Amygdala (tissue), 56 donors: ENCODE data around the gene CARMIL1.

ENCODE experiments used
- DNase-seq, 56 donors: peaks; one replicate each; lab custom pipeline; 2025; lab: John Stamatoyannopoulos, UW

The CARMIL1 gene

GRCh38 chr6:25278914-25279747 lies at the start of gene CARMIL1:
Gene CARMIL1 (plus strand): TSS chr6:25279374. CDS start chr6:25279796, 422 bp downstream.
- DNase-seq = peak in 51 of 56 donors; percentile 15 to 83 (median 52)

- DNase-seq = no peak
Measured at GRCh38 chr6:25229671-25230321, 49.4 kb upstream of the CARMIL1 start.

- DNase-seq = peak in 6 of 56 donors; percentile 1 to 23 (median 6)
Measured at GRCh38 chr6:25232479-25232878, 46.7 kb upstream of the CARMIL1 start.

- no peak for DNase-seq
Measured at GRCh38 chr6:25233226-25233625, 45.9 kb upstream of the CARMIL1 start.

GRCh38 chr6:25237579-25237978 lies 41.6 kb upstream of the CARMIL1 start:
- no peak for DNase-seq

GRCh38 chr6:25239059-25239458 lies 40.1 kb upstream of the CARMIL1 start:
- no peak for DNase-seq

- DNase-seq = no peak
Measured at GRCh38 chr6:25239498-25239897, 39.7 kb upstream of the CARMIL1 start.

- DNase-seq = no peak
Measured at GRCh38 chr6:25242567-25242966, 36.6 kb upstream of the CARMIL1 start.

GRCh38 chr6:25244865-25245264 lies 34.3 kb upstream of the CARMIL1 start:
- DNase-seq = no peak

GRCh38 chr6:25248123-25248522 lies 31.1 kb upstream of the CARMIL1 start:
- DNase-seq = no peak

GRCh38 chr6:25249133-25249532 lies 30.0 kb upstream of the CARMIL1 start:
- DNase-seq = no peak

- DNase-seq = no peak
Measured at GRCh38 chr6:25250878-25251277, 28.3 kb upstream of the CARMIL1 start.

- no peak for DNase-seq
Measured at GRCh38 chr6:25251426-25251825, 27.7 kb upstream of the CARMIL1 start.

GRCh38 chr6:25253351-25253750 lies 25.8 kb upstream of the CARMIL1 start:
- DNase-seq = no peak

GRCh38 chr6:25254671-25255070 lies 24.5 kb upstream of the CARMIL1 start:
- DNase-seq = no peak

- no peak for DNase-seq
Measured at GRCh38 chr6:25257686-25258348, 21.4 kb upstream of the CARMIL1 start.

GRCh38 chr6:25259756-25260155 lies 19.4 kb upstream of the CARMIL1 start:
- DNase-seq = no peak

GRCh38 chr6:25263657-25264056 lies 15.5 kb upstream of the CARMIL1 start:
- no peak for DNase-seq

GRCh38 chr6:25266456-25267100 lies 12.6 kb upstream of the CARMIL1 start:
- DNase-seq = no peak

GRCh38 chr6:25267662-25268061 lies 11.5 kb upstream of the CARMIL1 start:
- DNase-seq = no peak

GRCh38 chr6:25270559-25270958 lies 8.6 kb upstream of the CARMIL1 start:
- no peak for DNase-seq
